ENCODE results near the gene PLEKHJ1. TPM values are rescaled to one million over a fixed set of nuclear protein-coding genes. Genes with fewer than 3 reads are reported as not detected.

Gene PLEKHJ1
- total and polyA plus RNA-seq, 2 of the 8 experiments (the other 6 are each of a cell fraction or from before 2014, with no cell fraction given) = 135 to 187 TPM

MicroRNA genes within 50 kb of the gene (microRNA counts, 767-probe panel; counts per million panel counts)
- microRNA hsa-miR-1227 = 879 counts per million, percentile 95 among the panel's probes with 10 or more counts

Small RNA genes within 50 kb of the gene (microRNA-seq; reads per million reads assigned to microRNA genes)
- gene MIR1227 (ENCODE audit: borderline microRNAs expressed in 2 of 2, borderline number of aligned reads in 2 of 2, borderline replicate concordance in 1 of 2) (0.46 to 2.2 reads per million in 2 experiments), gene MIR4321 (ENCODE audit: borderline microRNAs expressed in 2 of 2, borderline number of aligned reads in 2 of 2, borderline replicate concordance in 1 of 2) (0 reads per million in 2 experiments)

Small RNA genes within 50 kb of the gene (small RNA-seq; reads per million reads assigned to genes)
- 1.2 reads per million for gene MIR1227 (ENCODE audit: insufficient read depth)

Other genes with a start within 250 kb of the PLEKHJ1 start
- gene BTBD2, start 220.6 kb downstream of the PLEKHJ1 start, total RNA-seq (2021; fragmentation: NEBNext Ultra II Directional; extraction: Animal tissue kit (Norgen Biotek cat#: 25700)) = 92.3 and 95.3 TPM in 2 replicates
- gene BTBD2, start 220.6 kb downstream of the PLEKHJ1 start, polyA plus RNA-seq (2011; rRNA removed) = 91.7 and 142 TPM in 2 replicates
- gene MKNK2, start 185.1 kb downstream of the PLEKHJ1 start, total RNA-seq (2021; fragmentation: NEBNext Ultra II Directional; extraction: Animal tissue kit (Norgen Biotek cat#: 25700)) = 163 and 174 TPM in 2 replicates
- gene MKNK2, start 185.1 kb downstream of the PLEKHJ1 start, polyA plus RNA-seq (2011; rRNA removed) = 166 and 200 TPM in 2 replicates
- 9.2 and 9.8 TPM in 2 replicates for gene MOB3A, start 140.0 kb downstream of the PLEKHJ1 start, total RNA-seq (2021; fragmentation: NEBNext Ultra II Directional; extraction: Animal tissue kit (Norgen Biotek cat#: 25700))
- 9.6 and 10.2 TPM in 2 replicates for gene MOB3A, start 140.0 kb downstream of the PLEKHJ1 start, polyA plus RNA-seq (2011; rRNA removed)
- 1.3 and 1.8 TPM in 2 replicates for gene IZUMO4, start 139.4 kb downstream of the PLEKHJ1 start, total RNA-seq (2021; fragmentation: NEBNext Ultra II Directional; extraction: Animal tissue kit (Norgen Biotek cat#: 25700))
- 1.9 and 2.3 TPM in 2 replicates for gene IZUMO4, start 139.4 kb downstream of the PLEKHJ1 start, polyA plus RNA-seq (2011; rRNA removed)
- 174 and 184 TPM in 2 replicates for gene AP3D1, start 84.8 kb downstream of the PLEKHJ1 start, total RNA-seq (2021; fragmentation: NEBNext Ultra II Directional; extraction: Animal tissue kit (Norgen Biotek cat#: 25700))
- 161 and 227 TPM in 2 replicates for gene AP3D1, start 84.8 kb downstream of the PLEKHJ1 start, polyA plus RNA-seq (2011; rRNA removed)
- gene DOT1L, start 72.4 kb downstream of the PLEKHJ1 start, total RNA-seq (2021; fragmentation: NEBNext Ultra II Directional; extraction: Animal tissue kit (Norgen Biotek cat#: 25700)) = 74.8 and 76.3 TPM in 2 replicates
- 17.5 and 39.8 TPM in 2 replicates for gene DOT1L, start 72.4 kb downstream of the PLEKHJ1 start, polyA plus RNA-seq (2011; rRNA removed)
- gene SF3A2, start 495 bp upstream of the PLEKHJ1 start, total RNA-seq (2021; fragmentation: NEBNext Ultra II Directional; extraction: Animal tissue kit (Norgen Biotek cat#: 25700)) = 142 and 146 TPM in 2 replicates
- 15.3 and 31.2 TPM in 2 replicates for gene SF3A2, start 495 bp upstream of the PLEKHJ1 start, polyA plus RNA-seq (2011; rRNA removed)
- gene AMH, start 13.0 kb upstream of the PLEKHJ1 start, total RNA-seq (2021; fragmentation: NEBNext Ultra II Directional; extraction: Animal tissue kit (Norgen Biotek cat#: 25700)) = 13.0 and 15.4 TPM in 2 replicates
- gene AMH, start 13.0 kb upstream of the PLEKHJ1 start, polyA plus RNA-seq (2011; rRNA removed) = 10.5 and 19.3 TPM in 2 replicates
- gene JSRP1, start 20.1 kb upstream of the PLEKHJ1 start, total RNA-seq (2021; fragmentation: NEBNext Ultra II Directional; extraction: Animal tissue kit (Norgen Biotek cat#: 25700)) = 0.56 and 1.7 TPM in 2 replicates
- gene JSRP1, start 20.1 kb upstream of the PLEKHJ1 start, polyA plus RNA-seq (2011; rRNA removed) = 0.24 and 0.53 TPM in 2 replicates
- not detected in 2 replicates for gene PEAK3, start 45.8 kb upstream of the PLEKHJ1 start, total RNA-seq (2021; fragmentation: NEBNext Ultra II Directional; extraction: Animal tissue kit (Norgen Biotek cat#: 25700))
- gene PEAK3, start 45.8 kb upstream of the PLEKHJ1 start, polyA plus RNA-seq (2011; rRNA removed) = not detected in 2 replicates
- 0.13 TPM in 1 of 2 replicates, not detected in the other for gene LINGO3, start 71.8 kb upstream of the PLEKHJ1 start, total RNA-seq (2021; fragmentation: NEBNext Ultra II Directional; extraction: Animal tissue kit (Norgen Biotek cat#: 25700))
- gene LINGO3, start 71.8 kb upstream of the PLEKHJ1 start, polyA plus RNA-seq (2011; rRNA removed) = 0.59 and 0.93 TPM in 2 replicates
- gene LSM7, start 92.3 kb upstream of the PLEKHJ1 start, total RNA-seq (2021; fragmentation: NEBNext Ultra II Directional; extraction: Animal tissue kit (Norgen Biotek cat#: 25700)) = 228 and 238 TPM in 2 replicates
- 1,335 and 1,623 TPM in 2 replicates for gene LSM7, start 92.3 kb upstream of the PLEKHJ1 start, polyA plus RNA-seq (2011; rRNA removed)
- gene SPPL2B, start 92.4 kb upstream of the PLEKHJ1 start, total RNA-seq (2021; fragmentation: NEBNext Ultra II Directional; extraction: Animal tissue kit (Norgen Biotek cat#: 25700)) = 52.6 and 55.7 TPM in 2 replicates
- gene SPPL2B, start 92.4 kb upstream of the PLEKHJ1 start, polyA plus RNA-seq (2011; rRNA removed) = 34.8 and 83.1 TPM in 2 replicates
- gene TMPRSS9, start 123.9 kb upstream of the PLEKHJ1 start, total RNA-seq (2021; fragmentation: NEBNext Ultra II Directional; extraction: Animal tissue kit (Norgen Biotek cat#: 25700)) = 0.19 and 0.33 TPM in 2 replicates
- 0.15 and 0.33 TPM in 2 replicates for gene TMPRSS9, start 123.9 kb upstream of the PLEKHJ1 start, polyA plus RNA-seq (2011; rRNA removed)
- gene TIMM13, start 191.3 kb upstream of the PLEKHJ1 start, total RNA-seq (2021; fragmentation: NEBNext Ultra II Directional; extraction: Animal tissue kit (Norgen Biotek cat#: 25700)) = 275 and 277 TPM in 2 replicates
- 270 and 410 TPM in 2 replicates for gene TIMM13, start 191.3 kb upstream of the PLEKHJ1 start, polyA plus RNA-seq (2011; rRNA removed)
- gene LMNB2, start 220.6 kb upstream of the PLEKHJ1 start, total RNA-seq (2021; fragmentation: NEBNext Ultra II Directional; extraction: Animal tissue kit (Norgen Biotek cat#: 25700)) = 177 and 179 TPM in 2 replicates
- gene LMNB2, start 220.6 kb upstream of the PLEKHJ1 start, polyA plus RNA-seq (2011; rRNA removed) = 287 and 360 TPM in 2 replicates
- gene GADD45B, start 239.8 kb upstream of the PLEKHJ1 start, total RNA-seq (2021; fragmentation: NEBNext Ultra II Directional; extraction: Animal tissue kit (Norgen Biotek cat#: 25700)) = 11.0 and 11.4 TPM in 2 replicates
- gene GADD45B, start 239.8 kb upstream of the PLEKHJ1 start, polyA plus RNA-seq (2011; rRNA removed) = 7.4 and 12.1 TPM in 2 replicates